Right atrium auricular region (tissue), 2 donors: ENCODE data around the gene FNIP2. TPM values are rescaled to one million over a fixed set of nuclear protein-coding genes. Genes with fewer than 3 reads are reported as not detected.
"Not testable (repeated sequence)": the region's sequence is repeated elsewhere in the genome, so short reads cannot be mapped to it uniquely, and the experiment has no call there.

Source experiments
- DNase-seq: peaks from one replicate; pipeline ENCODE4 v3.0.0-alpha.2; 2019; ENCODE audit warnings: low spot score
- H3K27ac ChIP-seq, 2 donors: fragments of 200-600 bp; sonication (generic); 1 replicate in 1 of 2; 2 replicates in 1 of 2; pipeline ENCODE4 v1.5.1; 2016 to 2019
- H3K27me3 ChIP-seq, 2 donors: fragments of 200-600 bp; sonication (generic); one replicate each; pipeline versions ENCODE4 v1.5.1 to v1.6.0; 2017 to 2019
- H3K36me3 ChIP-seq: fragments of 200-600 bp; sonication (generic); one replicate; pipeline ENCODE4 v1.5.1; 2016
- H3K4me1 ChIP-seq, 2 donors: fragments of 200-600 bp; sonication (generic); one replicate each; pipeline versions ENCODE4 v1.5.1 to v1.6.0; 2017 to 2019
- H3K4me3 ChIP-seq, 2 donors: fragments of 200-600 bp; sonication (generic); 1 replicate in 1 of 2; 2 replicates in 1 of 2; pipeline ENCODE4 v1.5.1; 2017 to 2019; ENCODE audit warnings: mild to moderate bottlenecking in 1 of 2, moderate library complexity in 1 of 2
- H3K9me3 ChIP-seq, 2 donors: fragments of 200-600 bp; sonication (generic); one replicate each; pipeline ENCODE4 v1.5.1; 2019
- CTCF ChIP-seq, 2 donors: fragments of 200-600 bp; sonication (generic); IDR thresholded peaks; one replicate each; pipeline ENCODE4 v1.5.1; 2019; ENCODE audit warnings: antibody characterized with exemption in 2 of 2
- total RNA-seq, 2 donors: library from RNA; depleted of rRNA; stranded (reverse); fragments of >200 nt; gene quantifications; one replicate each; pipeline ENCODE4 v1.1.0, GENCODE V29; 2016

Gene FNIP2
- total RNA-seq, 2 donors from 2014 or later, result 38.3 to 42.4 TPM

GRCh38 chr4:158758142-158758541 lies 10.7 kb upstream of the FNIP2 start:
- Histone ChIP-seq H3K4me1 (no peaks in the 10 kb centered on the region), H3K4me3 (no peak overlapping the region), H3K9me3 (no peaks in the 10 kb centered on the region), H3K36me3 (no peaks in the 10 kb centered on the region), H3K27me3 (no peaks in the 10 kb centered on the region), H3K27ac (no peak overlapping the region)
- no peak for DNase-seq
- TF ChIP-seq CTCF (IDR thresholded peaks at IDR 0.05), result no peak

- Histone ChIP-seq H3K27ac (no peak overlapping the region), H3K36me3 (no peaks in the 10 kb centered on the region), H3K27me3 (no peaks in the 10 kb centered on the region), H3K4me3 (no peak overlapping the region), H3K9me3 (no peaks in the 10 kb centered on the region), H3K4me1 (no peaks in the 10 kb centered on the region)
- no peak for TF ChIP-seq CTCF (IDR thresholded peaks at IDR 0.05)
- DNase-seq, result no peak
These were observed 10.1 kb upstream of the FNIP2 start for GRCh38 chr4:158758703-158759102.

GRCh38 chr4:158759539-158759938 lies 9.3 kb upstream of the FNIP2 start:
- not testable (repeated sequence) for H3K36me3 ChIP-seq, H3K4me3 ChIP-seq, H3K9me3 ChIP-seq, H3K27ac ChIP-seq, DNase-seq, H3K4me1 ChIP-seq, H3K27me3 ChIP-seq

GRCh38 chr4:158760866-158761265 lies 8.0 kb upstream of the FNIP2 start:
- H3K36me3 ChIP-seq, result no peaks in the 10 kb centered on the region
- no peak for DNase-seq
- no peaks in the 10 kb centered on the region for H3K4me1 ChIP-seq
- H3K27ac ChIP-seq, result no peak overlapping the region
- H3K4me3 ChIP-seq, result no peak overlapping the region
- H3K9me3 ChIP-seq, result no peaks in the 10 kb centered on the region
- H3K27me3 ChIP-seq, result no peaks in the 10 kb centered on the region
- TF ChIP-seq CTCF (IDR thresholded peaks at IDR 0.05), result no peak

- no peaks in the 10 kb centered on the region for H3K27me3 ChIP-seq
- DNase-seq, result no peak
- no peak overlapping the region for H3K4me3 ChIP-seq
- H3K4me1 ChIP-seq, result no peaks in the 10 kb centered on the region
- no peaks in the 10 kb centered on the region for H3K36me3 ChIP-seq
- H3K27ac ChIP-seq, result no peak overlapping the region
- no peak for TF ChIP-seq CTCF (IDR thresholded peaks at IDR 0.05)
- no peaks in the 10 kb centered on the region for H3K9me3 ChIP-seq
These were observed 6.3 kb upstream of the FNIP2 start for GRCh38 chr4:158762553-158762952.

GRCh38 chr4:158763462-158763861 lies 5.4 kb upstream of the FNIP2 start:
- Histone ChIP-seq H3K27me3 (no peaks in the 10 kb centered on the region), H3K27ac (no peak overlapping the region), H3K4me3 (no peak overlapping the region), H3K36me3 (no peaks in the 10 kb centered on the region), H3K4me1 (no peaks in the 10 kb centered on the region), H3K9me3 (no peaks in the 10 kb centered on the region)
- no peak for DNase-seq
- TF ChIP-seq CTCF (IDR thresholded peaks at IDR 0.05), result no peak
